Sigmoid colon (tissue), 4 donors: ENCODE measurements around the gene TSPEAR.

Experiments
- POLR2A ChIP-seq, 2 donors: fragments of 450-650 bp; IDR thresholded peaks; one replicate each; pipeline ENCODE4 v1.6.1; 2016; ENCODE audit warnings: antibody characterized with exemption in 2 of 2, mild to moderate bottlenecking in 2 of 2, moderate library complexity in 2 of 2
- POLR2AphosphoS5 ChIP-seq, 4 donors: sonication (generic); formaldehyde crosslinking; IDR thresholded peaks; one replicate each; pipeline ENCODE4 v1.6.1; 2017; ENCODE audit warnings: antibody characterized with exemption in 4 of 4
- TF ChIP-seq, protein P1 (sequence below), 4 experiments: fragments of 450-650 bp in 3 of 4; fragments of 200-600 bp in 1 of 4; IDR thresholded peaks; one replicate each; pipeline ENCODE4 v1.5.1; 2016 to 2019; ENCODE audit warnings: antibody characterized with exemption in 4 of 4, mild to moderate bottlenecking in 3 of 4, moderate library complexity in 2 of 4

- TF ChIP-seq, protein P1, sequence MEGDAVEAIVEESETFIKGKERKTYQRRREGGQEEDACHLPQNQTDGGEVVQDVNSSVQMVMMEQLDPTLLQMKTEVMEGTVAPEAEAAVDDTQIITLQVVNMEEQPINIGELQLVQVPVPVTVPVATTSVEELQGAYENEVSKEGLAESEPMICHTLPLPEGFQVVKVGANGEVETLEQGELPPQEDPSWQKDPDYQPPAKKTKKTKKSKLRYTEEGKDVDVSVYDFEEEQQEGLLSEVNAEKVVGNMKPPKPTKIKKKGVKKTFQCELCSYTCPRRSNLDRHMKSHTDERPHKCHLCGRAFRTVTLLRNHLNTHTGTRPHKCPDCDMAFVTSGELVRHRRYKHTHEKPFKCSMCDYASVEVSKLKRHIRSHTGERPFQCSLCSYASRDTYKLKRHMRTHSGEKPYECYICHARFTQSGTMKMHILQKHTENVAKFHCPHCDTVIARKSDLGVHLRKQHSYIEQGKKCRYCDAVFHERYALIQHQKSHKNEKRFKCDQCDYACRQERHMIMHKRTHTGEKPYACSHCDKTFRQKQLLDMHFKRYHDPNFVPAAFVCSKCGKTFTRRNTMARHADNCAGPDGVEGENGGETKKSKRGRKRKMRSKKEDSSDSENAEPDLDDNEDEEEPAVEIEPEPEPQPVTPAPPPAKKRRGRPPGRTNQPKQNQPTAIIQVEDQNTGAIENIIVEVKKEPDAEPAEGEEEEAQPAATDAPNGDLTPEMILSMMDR (IDR thresholded peaks at IDR 0.05), result no peak
- no peak for TF ChIP-seq POLR2AphosphoS5 (IDR thresholded peaks at IDR 0.05)
- no peak for TF ChIP-seq POLR2A (IDR thresholded peaks at IDR 0.05)
These were observed 30.5 kb upstream of the TSPEAR start for GRCh38 chr21:44741921-44742320.
